ENCODE data around the gene LPO. TPM values are rescaled to one million over a fixed set of nuclear protein-coding genes. Genes with fewer than 3 reads are reported as not detected.

The LPO gene
- total and polyA plus RNA-seq, 9 of the 15 experiments (the other 6 are each of a cell fraction or from before 2014, with no cell fraction given): 0.07 to 0.11 TPM; not detected in 7

GRCh38 chr17:58245428-58246103 lies 7.2 kb downstream of the LPO start:
- no peak for DNase-seq (ENCODE audit: extremely low read depth in 1 of 4, low spot score in 3 of 4)
- Histone ChIP-seq H4K20me1 (replicated peaks; ENCODE audit: control insufficient read depth, insufficient read depth, low read length) (no peaks in the 10 kb centered on the region), H3K9me1 (ENCODE audit: control insufficient read depth, insufficient read depth, low read length) (no peaks in the 10 kb centered on the region), H3K36me3 (ENCODE audit: control insufficient read depth, insufficient read depth, low read length) (no peaks in the 10 kb centered on the region), H3K27ac (ENCODE audit: extremely low read depth, low read depth, low read length) (no peak overlapping the region), H3K4me2 (ENCODE audit: insufficient read depth, low read length) (no peak overlapping the region), H3K27me3 (ENCODE audit: control insufficient read depth in 2 of 2, insufficient read depth in 2 of 2, low read length in 2 of 2) (peaks cover 5 to 18% of the 10 kb centered on the region in 2 experiments), H3K4me3 (no peak overlapping the region), H3K9ac (ENCODE audit: insufficient read depth in 1 of 2, low read depth in 2 of 2, low read length in 2 of 2) (peak overlapping the region in 1 of 2 experiments; percentile 53; a peak in 1 of 4 replicates), H3K4me1 (replicated peaks in 1 of 2; ENCODE audit: control insufficient read depth in 2 of 2, insufficient read depth in 2 of 2, low read length in 2 of 2) (peaks cover 17 to 23% of the 10 kb centered on the region in 2 experiments), H3K9me3 (replicated peaks; ENCODE audit: control insufficient read depth, insufficient read depth, low read depth, low read length) (no peaks in the 10 kb centered on the region; the same call in 1 of the 2 replicates), H2AFZ (ENCODE audit: low read depth, low read length) (peak overlapping the region; percentile 20; the same call in 1 of the 2 replicates), H3K79me2 (ENCODE audit: control insufficient read depth, insufficient read depth, low read length) (no peaks in the 10 kb centered on the region)
- FAIRE-seq: no peak
- CTCF ChIA-PET (ENCODE audit: low intra/inter-chr PET ratio): no interaction called here
- TF ChIP-seq ZNF280A (IDR thresholded peaks at IDR 0.05; ENCODE audit: low read depth, partially characterized antibody) (no peak), POLR3A (IDR thresholded peaks at IDR 0.05; ENCODE audit: borderline replicate concordance, extremely low read depth, insufficient read depth, insufficient read length) (no peak), E2F1 (CRISPR knock-in tag; IDR thresholded peaks at IDR 0.05) (no peak), TGIF2 (CRISPR knock-in tag; IDR thresholded peaks at IDR 0.05) (no peak)
- intact Hi-C loops (cut with micrococcal nuclease) (no loop called here), in situ Hi-C loops (cut with MboI) (no loop called here)
- WGBS (ENCODE audit: insufficient coverage, low coverage, missing lambda C conversion rate): 43% methylated on average over 10 of the region's 10 CpGs
- POLR2A ChIA-PET: interaction anchor here (0.6 to 1.4 kb wide), 5 partner anchors 8 to 423 kb away, joined by 3 to 6 read pairs (median 3); no protein-coding TSS in a partner anchor
- ATAC-seq: no peak; the same call in 2 of the 3 replicates
- no TSS peak for BruUV-seq (replicated peaks)

Measured in K562 (cell line).